HL-60/S4 (cell line): ENCODE measurements around the gene GGTLC1.

Experiments
- in situ Hi-C: fragments of 300-500 bp; cut with MboI; formaldehyde crosslinking; loops from 2 replicates; pipeline ENCODE4 v1.14.3; 2022; ENCODE audit warnings: low sequenced_read_pairs

The GGTLC1 gene

DNA sequence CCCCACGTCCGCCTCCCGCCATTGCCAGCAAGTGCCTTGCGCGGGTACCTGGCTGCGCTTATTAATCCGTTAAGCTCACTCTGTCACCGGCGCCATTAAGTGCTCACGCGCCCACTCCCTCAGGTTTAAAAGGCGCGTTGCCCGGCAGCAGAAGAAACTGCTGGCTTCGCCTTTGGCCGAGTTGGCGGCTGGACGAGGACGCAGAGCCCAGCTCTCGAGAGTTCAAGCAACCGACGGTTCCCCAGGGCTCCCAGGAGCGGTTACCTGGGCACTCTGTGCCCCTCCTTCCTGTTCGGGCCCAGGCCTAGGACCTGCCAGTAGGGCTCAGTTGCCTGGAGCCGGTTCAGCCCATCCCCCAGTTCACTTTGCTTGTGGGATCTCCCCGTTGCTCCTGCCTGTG lies at the start of gene GGTLC1:
Gene GGTLC1 (minus strand): TSS at position 219 of the 400 bp plus-strand sequence. CDS start 2,168 bp downstream, outside the sequence.
- in situ Hi-C loops = loop anchor here (25.0 kb wide), 1 partner anchor 201 kb away; no protein-coding TSS in a partner anchor

DNA sequence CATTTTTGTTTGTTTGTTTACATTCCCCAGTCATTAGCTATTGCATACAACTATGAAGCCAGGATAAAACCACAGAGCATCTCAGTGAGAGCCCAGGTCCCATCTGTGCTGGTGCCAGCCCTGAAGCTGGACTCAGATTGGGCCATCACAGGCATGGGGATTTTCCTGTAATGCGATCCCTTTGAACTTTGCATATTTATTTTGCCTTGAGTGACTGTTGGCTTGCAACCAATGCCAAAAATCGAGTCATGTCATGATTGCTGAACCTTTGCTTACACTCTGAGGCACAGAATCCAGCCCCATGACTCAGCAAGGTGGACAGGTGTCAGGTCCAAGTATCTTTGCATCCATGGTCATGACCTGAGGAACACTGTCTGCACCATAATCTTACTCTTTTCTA lies 46.2 kb upstream of the GGTLC1 start:
- in situ Hi-C loops = no loop called here

DNA sequence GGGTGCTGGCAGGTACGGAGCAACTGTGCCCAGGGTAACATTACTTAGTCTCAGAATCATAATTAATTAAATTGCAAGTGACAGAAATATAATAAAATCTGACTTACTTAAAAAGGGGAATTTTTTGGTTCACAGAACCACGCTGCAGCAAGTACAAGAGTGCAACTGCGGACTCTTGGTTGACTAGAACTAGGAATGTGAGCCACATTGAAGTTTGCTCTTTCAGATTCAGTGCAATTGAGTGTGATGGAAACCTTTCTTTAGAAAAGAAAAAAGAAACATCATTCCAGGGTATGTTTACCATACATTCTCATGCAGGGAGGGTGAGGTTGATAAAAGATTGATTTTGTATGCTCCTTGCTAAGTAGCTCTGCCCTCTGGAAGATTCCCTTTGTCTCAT lies 45.0 kb upstream of the GGTLC1 start:
- in situ Hi-C loops = no loop called here

DNA sequence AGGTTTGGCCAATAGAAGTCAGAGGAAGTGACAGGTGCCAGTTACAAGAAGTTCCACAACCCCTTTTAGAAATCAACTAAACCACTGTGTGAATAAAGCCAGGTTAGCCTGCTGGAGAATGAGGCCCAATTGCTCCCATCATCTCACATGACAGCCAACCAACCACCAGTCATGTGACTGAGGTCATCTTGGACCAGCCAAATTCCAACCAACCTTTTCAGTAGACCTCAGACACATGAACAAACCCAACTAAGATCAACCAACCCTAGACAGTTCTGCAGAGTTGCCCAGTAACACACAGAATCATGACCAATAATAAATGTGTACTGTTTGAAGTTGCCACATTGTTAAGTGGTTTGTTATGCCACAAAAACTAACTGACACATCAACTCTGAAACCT lies 44.6 kb upstream of the GGTLC1 start:
- in situ Hi-C loops = no loop called here

DNA sequence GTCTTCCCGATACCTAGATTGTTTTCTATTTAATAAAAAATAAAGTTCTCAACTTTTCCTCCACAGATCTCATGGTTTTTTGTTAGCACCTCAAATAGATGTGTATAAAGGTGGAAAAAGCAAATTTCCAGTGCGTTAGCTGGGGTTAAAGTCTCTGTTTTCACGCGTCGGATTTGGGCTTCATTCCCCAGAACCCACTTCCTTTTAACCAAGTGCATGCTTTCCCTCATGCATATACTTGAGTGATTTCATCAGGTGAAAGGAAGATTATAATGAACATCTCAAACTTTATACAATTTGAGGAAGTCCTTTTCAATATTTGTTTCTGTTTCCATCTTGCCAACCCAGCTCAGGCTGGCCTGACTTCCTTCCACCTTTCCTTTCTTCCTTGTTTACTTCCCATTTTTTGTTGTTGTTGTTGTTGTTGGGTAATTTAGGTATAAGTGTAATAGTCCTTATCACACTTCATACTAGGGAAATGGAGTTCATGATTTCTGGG lies 43.9 kb upstream of the GGTLC1 start:
- in situ Hi-C loops = no loop called here

DNA sequence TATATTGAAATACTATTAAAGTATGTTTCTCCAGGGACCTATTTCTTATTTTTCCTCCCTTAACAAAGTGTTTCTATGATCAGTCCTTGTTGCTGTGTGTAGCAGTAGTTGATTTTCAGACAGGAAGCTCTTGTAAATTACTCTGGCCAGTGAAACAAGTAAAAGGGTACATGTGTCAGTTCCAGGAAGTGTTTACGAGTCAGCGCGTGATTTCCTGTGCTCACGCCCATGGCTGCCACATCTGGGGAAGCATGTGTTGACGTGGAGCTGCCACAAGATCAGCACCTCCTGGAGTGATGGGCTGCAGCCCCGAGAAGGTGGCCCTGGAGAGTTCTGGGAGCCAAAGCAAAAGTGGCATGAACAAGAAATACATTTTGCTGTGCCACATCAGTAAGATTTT lies 38.6 kb upstream of the GGTLC1 start:
- in situ Hi-C loops = no loop called here

DNA sequence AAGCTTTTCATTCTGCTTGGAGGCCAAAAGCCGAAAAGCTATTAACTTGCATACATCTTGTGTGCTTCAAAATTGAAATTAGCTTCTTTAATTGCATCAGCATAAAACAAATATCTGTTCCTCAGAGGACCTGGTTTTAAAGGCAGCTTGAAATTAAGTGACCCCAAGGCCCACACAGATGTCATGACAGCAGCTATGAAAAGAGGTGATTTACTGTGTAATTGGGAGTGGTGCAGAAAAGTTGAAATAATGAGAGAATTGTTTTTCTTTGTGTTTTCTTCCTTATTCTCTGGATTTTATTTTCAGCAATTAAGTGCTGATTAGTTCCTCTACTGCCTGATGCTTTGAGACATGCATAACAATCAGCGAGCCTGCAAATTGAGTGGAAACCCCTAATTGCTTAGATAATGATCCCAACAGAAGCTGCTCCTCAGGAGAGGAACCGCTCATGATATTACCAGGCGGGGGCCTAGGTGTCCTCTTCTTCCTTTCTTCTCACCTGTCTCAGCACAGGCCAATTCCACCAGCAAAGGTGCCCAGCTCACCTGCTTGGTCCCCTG lies 34.1 kb upstream of the GGTLC1 start:
- in situ Hi-C loops = loop anchor here (25.0 kb wide), 1 partner anchor 110 kb away; no protein-coding TSS in a partner anchor

DNA sequence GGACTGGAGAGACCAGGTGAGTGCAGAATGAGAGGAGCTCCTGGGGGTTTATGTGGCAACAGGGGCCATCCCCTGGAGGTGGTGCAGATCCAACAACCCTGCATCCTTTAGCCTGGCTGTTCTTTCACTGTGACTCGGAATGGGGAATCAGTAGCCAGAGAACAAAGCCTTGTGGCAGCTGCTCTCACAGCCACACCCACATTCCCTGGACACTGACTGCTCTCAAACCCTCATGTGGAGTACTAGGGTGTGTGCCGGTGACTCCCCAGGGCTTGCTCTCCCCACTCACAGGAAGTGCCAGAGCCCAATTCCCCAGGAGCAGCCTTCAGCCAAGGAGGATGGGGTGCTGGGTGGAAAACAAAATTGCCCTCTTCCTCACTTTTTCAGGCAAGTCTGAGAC lies 30.2 kb upstream of the GGTLC1 start:
- in situ Hi-C loops = loop anchor here (25.0 kb wide), 1 partner anchor 106 kb away; no protein-coding TSS in a partner anchor

DNA sequence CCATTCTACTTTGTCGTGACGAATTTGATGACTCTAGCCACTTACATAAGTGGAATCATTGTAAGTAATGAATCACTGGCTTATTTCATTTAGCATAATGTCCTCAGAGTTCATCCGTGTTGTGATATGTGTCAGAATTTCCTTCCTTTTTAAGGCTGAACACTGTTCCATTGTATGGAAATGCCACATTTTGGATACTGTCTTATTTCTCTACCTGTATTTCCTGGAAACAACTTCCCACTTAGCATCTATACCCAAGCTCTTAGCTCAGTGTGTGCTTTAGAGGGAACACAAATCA lies 28.8 kb upstream of the GGTLC1 start:
- in situ Hi-C loops = loop anchor here (25.0 kb wide), 1 partner anchor 105 kb away; no protein-coding TSS in a partner anchor

DNA sequence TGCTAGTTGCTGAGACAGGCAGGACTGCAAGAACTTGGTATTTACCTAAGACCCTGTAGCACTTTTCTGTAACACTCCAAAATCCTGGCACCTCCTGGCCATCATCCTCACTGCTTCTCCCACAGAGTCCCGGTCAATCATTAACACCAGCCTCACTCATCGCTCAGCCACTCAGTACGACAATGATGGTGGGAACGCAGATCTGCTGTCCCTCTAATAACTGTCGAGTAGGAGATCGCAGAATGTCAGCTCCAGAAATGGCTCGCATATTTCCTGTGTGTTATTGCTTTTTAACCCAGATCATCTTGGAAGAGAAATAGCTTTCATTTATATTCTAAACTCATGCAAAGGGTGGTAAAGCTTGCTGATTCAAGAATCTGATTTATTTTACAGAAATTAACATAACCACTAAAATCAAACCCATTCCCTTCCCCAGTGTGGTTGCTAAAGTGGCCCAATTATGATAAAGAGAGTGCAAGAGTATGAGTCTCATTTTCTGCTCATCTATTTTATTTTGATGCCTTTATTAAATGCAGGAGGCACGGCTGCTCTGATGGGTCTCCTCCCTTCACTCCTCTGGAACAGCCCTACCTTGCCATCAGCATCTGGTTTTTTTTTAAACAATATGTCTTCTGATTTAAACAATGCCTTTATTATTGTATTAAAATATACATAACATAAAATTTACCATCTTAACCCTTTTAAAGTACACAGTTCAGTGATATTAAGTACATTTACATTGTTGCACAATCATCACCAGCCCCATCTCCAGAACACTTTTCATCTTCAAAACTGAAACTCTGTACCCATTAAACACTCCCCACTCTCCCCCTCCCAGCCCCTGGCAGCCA lies 28.3 kb upstream of the GGTLC1 start:
- in situ Hi-C loops = loop anchor here (25.0 kb wide), 1 partner anchor 105 kb away; no protein-coding TSS in a partner anchor

DNA sequence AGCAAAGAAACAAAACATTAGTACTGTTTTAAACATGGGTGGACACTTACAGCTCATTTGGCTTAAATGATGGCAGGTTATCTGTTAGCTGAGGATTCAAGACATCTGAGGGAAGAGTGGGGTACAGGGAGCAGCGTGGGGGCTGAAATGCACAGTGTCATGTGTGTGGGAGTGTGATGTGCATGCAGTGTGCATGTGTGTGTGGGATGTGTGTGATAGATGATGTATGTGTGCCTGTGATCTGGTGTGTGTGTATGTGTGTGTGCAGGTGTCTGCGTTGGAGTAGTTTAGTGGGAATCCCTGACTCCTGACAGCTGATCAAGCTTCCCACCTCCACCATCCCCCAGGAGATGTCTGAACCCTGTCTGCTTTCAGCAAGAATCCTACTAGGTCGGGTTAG lies 25.4 kb upstream of the GGTLC1 start:
- in situ Hi-C loops = loop anchor here (25.0 kb wide), 1 partner anchor 102 kb away; no protein-coding TSS in a partner anchor

DNA sequence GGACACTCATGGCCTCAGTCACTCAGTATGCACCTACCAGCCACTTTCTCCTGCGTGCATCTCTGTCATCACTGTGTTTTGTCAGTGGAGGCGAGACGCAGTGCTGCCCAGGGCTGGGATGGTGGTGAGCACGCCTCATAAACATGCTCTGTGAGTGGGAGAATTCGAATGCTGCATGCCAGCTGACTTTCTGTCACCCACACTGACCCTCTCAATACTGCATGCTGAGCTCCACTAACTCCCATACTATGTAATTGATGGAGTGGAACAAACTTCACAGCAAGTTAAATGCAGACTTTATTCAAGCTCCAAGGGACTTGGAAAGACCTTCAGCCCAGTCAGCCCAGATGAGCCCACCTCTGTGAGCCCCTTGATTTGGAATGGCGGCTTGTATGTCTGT lies 22.7 kb upstream of the GGTLC1 start:
- in situ Hi-C loops = loop anchor here (25.0 kb wide), 1 partner anchor 99 kb away; no protein-coding TSS in a partner anchor

DNA sequence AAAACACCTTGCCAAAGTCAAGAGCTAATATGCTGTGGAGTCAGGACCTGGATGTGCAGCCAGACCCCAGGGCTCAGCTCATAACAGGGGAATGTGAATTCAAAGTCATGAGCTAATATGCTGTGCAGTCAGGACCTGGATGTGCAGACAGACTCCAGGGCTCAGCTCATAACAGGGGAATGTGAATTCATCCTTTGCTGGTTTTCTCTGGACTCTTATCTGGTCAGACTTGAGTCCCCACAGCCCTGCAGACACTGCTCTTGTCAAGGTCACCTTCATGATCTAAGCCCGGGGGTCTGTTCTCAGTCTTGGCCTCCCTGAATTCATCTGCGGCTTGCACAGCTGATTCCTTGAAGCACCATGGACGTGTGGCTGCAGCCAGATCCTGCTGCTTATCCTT lies 19.2 kb upstream of the GGTLC1 start:
- in situ Hi-C loops = loop anchor here (25.0 kb wide), 1 partner anchor 95 kb away; no protein-coding TSS in a partner anchor

DNA sequence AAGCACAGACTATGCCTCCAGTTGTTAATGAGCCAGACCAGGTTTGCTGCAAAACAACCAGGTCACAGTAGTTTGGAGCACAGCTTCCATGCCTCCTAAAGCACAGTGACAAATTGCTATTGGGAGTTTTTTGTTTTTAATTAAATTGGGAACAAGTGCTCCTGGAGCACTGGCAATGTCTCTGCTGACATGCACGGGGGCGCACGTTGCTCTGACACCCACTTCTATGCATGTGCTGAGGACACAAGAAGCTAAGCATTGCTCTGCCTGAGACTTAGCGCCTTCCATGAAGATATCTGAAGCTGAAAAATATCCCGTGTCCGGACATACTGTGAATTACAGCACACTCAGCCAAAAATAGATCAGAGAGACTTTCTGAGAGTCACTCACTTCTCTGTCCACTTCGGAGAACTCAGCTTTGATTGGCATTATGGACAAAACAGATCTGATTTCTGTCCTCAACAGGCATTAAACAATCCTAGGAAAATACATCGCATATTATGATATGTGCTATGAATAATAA lies 18.6 kb upstream of the GGTLC1 start:
- in situ Hi-C loops = loop anchor here (25.0 kb wide), 1 partner anchor 95 kb away; no protein-coding TSS in a partner anchor

DNA sequence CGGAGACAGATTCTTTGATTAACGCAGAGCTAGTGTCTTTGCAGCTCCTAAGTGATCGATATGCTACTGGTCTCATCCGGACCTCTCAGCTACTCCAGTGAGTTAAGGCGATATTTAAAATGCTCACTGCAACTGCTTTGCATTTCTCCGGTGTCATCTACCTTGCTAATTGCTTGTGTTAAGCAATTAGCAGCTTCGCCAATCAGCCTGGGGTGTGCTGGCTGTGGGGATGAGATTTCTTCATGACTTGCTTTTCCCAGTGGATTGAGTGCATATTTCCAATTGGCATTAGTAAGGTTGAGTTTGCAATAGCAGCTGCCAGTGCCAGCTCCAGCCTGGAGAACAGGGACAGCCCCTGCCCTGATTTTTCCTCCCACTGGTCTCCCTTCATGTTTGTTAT lies 18.0 kb upstream of the GGTLC1 start:
- in situ Hi-C loops = loop anchor here (25.0 kb wide), 1 partner anchor 94 kb away; no protein-coding TSS in a partner anchor

DNA sequence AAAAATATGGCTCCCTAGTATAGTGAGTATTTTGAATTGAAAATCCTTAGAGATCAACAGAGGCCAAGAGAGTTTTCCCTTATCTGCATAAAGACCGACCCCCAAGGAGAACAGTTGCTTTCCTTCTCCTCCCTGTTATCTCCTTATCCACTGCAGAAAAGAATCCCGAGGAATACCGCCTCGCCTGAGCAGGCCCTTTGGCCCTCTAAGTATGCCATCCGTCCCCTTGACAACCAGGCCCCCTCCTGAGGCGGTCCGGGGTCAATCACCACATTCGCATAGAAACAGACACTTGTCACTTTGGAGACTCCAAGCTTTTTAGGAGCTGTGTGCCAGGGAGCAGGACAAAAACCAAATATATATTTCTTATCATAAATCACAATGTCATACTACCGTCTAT lies 15.9 kb upstream of the GGTLC1 start:
- in situ Hi-C loops = loop anchor here (25.0 kb wide), 1 partner anchor 92 kb away; no protein-coding TSS in a partner anchor

DNA sequence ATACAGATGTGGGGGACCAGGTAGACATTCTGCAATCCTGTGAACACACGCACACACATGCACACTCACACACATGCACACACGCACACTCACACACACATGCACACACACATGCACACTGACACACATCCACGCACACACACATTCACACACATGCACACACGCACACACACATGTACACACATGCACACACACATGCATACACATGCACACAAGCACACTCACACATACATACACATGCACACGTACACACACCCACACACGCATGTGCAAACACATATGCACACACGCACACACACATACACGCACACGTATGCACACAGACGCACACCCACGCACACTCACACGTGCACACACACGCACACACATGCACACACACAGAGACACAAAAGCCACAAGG lies 14.3 kb upstream of the GGTLC1 start:
- in situ Hi-C loops = loop anchor here (25.0 kb wide), 1 partner anchor 91 kb away; no protein-coding TSS in a partner anchor

DNA sequence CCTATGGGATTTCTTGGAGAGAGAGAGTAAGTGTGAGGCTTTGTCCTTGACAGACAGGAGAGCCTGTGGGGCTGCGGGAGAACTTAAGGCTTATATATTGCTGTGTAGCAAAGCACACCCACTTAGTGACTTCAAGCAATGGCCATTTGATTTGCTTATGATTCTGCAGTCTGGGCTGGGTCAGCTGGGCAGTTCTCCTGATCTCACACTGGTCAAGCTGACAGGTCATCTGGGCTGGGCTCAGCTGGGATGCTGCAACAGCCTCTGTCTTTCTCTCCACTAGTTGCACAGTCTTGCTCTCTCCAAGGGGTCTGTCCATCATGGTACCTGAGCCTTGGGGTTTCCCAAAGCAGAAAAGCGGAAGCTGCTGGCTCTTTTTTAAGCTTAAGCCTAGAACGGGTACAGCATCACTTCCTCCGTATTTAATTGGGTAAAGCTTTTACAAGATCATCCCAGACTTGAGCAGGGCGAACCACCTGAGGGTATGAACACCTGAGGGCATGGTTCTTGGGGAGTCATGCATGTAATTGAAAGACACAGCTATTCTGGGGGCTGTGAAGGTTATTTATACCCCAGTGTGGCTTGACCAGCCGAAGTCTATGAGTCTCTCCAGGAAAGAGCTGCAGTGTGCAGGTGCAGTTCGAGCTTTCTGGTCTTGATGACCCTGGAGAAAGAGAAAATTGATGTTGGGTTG lies 13.3 kb upstream of the GGTLC1 start:
- in situ Hi-C loops = loop anchor here (25.0 kb wide), 1 partner anchor 90 kb away; no protein-coding TSS in a partner anchor

DNA sequence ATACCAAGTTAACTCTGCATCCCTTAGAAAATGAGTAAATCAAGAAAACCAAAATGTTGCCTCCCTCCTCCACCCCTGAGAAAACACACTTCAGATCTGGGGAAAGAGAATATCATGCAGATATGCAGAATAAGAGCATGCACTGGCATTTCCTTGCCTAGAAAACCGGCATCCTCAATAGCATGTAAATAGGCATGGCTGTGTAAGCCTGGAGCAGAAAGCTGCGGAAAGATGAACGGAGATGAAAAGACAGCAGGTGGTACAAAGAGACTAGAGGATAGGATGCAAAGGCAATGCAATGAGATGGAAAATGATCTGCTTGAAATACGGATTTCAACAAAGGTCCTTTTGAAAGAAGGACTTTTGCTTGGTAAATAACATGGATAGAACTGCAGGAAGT lies 10.3 kb upstream of the GGTLC1 start:
- in situ Hi-C loops = loop anchor here (25.0 kb wide), 1 partner anchor 212 kb away; no protein-coding TSS in a partner anchor

DNA sequence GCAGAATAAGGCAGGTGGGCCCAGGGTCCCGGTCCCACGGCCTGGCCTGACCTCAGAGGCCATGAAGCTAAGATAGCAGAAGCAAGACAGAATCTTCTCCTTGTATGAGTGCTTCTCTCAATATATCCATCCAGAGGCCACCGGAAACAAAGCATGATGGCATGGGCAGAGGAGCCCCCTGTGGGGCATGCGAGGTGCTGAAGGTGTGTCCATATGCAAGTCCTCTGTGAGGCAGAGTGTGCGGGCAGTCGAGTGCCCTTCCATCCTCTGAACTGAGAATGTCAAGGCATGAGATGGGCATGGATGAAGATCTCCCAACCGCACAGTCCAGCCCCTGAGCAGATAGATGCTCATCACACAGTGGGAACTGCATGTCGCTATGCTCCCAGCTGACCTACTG lies 9.8 kb upstream of the GGTLC1 start:
- in situ Hi-C loops = loop anchor here (25.0 kb wide), 1 partner anchor 211 kb away; no protein-coding TSS in a partner anchor
